ENCODE measurements around the gene NUP98.

- TF ChIP-seq CTCF (IDR thresholded peaks at IDR 0.05; ENCODE audit: extremely low read depth in 1 of 2, insufficient read depth in 1 of 2, low read depth in 1 of 2, low read length in 2 of 2) (no peak), EZH2 (IDR thresholded peaks at IDR 0.05; ENCODE audit: borderline replicate concordance, low read depth, low read length, severe bottlenecking) (no peak), POLR2A (IDR thresholded peaks at IDR 0.05; ENCODE audit: low read depth, low read length) (peak; percentile 69), POLR2AphosphoS5 (IDR thresholded peaks at IDR 0.05; ENCODE audit: insufficient read depth, low read depth, low read length) (peak; percentile 73), MYC (IDR thresholded peaks at IDR 0.05; ENCODE audit: low read depth, low read length) (no peak), MAX (IDR thresholded peaks at IDR 0.05; ENCODE audit: insufficient read depth, insufficient read length) (no peak)
These were observed 43.6 kb upstream of the NUP98 start, which contains the start of gene RHOG for GRCh38 chr11:3840870-3841425.

Measured in endothelial cell of umbilical vein (primary cell).